ENCODE measurements around the gene FNIP2.
"Not testable (repeated sequence)": the region's sequence is repeated elsewhere in the genome, so short reads cannot be mapped to it uniquely, and the experiment has no call there.

The FNIP2 gene

DNA sequence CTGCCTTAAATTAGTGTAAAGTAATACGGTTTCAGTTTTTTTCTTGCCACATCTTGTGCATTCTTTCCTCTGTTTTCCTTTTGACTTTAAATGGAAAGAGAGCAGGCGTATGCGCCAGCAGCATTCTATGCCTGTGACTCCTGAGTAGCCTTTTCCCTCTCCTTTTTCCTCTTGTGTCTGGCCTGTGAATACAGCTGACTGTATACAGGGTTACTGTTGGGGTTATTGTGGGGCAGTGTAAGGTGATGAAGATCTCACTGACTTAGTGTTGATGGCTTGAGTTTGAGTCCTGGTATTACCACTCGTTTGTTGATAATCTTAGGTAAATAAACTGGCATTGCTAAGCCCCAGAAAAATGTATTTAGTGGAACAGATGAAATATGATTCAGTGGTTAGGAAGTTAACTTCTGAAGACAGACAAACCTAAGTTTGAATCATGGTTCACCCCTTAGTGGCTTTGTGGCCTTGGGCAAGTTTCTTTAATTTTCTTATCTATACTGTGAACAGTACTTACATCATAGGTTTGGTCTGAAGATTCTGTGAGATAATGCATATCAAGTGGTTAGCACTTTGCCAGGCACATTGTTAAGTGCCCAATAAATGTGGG is 105.1 kb downstream of the FNIP2 start:
- TF ChIP-seq, protein P1, sequence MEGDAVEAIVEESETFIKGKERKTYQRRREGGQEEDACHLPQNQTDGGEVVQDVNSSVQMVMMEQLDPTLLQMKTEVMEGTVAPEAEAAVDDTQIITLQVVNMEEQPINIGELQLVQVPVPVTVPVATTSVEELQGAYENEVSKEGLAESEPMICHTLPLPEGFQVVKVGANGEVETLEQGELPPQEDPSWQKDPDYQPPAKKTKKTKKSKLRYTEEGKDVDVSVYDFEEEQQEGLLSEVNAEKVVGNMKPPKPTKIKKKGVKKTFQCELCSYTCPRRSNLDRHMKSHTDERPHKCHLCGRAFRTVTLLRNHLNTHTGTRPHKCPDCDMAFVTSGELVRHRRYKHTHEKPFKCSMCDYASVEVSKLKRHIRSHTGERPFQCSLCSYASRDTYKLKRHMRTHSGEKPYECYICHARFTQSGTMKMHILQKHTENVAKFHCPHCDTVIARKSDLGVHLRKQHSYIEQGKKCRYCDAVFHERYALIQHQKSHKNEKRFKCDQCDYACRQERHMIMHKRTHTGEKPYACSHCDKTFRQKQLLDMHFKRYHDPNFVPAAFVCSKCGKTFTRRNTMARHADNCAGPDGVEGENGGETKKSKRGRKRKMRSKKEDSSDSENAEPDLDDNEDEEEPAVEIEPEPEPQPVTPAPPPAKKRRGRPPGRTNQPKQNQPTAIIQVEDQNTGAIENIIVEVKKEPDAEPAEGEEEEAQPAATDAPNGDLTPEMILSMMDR (IDR thresholded peaks at IDR 0.05; ENCODE audit: low read depth, low read length, missing control alignments), result no peak
- H3K4me3 ChIP-seq (ENCODE audit: low read depth, low read length), result no peak overlapping the region
- no peak for DNase-seq (ENCODE audit: low read depth)

DNA sequence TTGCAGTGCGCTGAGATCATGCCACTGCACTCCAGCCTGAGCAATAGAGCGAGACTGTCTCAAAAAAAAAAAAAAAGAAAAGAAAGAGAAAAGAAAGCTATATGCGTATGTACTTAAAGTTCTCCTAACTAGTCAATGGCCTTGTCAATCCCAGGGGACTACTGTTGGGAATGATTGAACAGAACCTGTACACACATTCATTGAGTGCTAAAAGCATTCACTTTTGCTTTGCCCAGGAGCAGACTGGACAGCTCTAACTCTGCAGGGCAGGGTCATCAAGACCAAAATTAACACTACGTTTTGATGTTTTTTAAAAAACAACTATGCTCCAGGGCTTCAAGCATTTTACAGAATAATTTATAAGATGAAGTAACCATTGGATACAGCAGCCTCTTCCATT is 106.2 kb downstream of the FNIP2 start:
- no peak overlapping the region for H3K4me3 ChIP-seq (ENCODE audit: low read depth, low read length)
- TF ChIP-seq, protein P1 (IDR thresholded peaks at IDR 0.05; ENCODE audit: low read depth, low read length, missing control alignments), result no peak
- DNase-seq (ENCODE audit: low read depth), result no peak

DNA sequence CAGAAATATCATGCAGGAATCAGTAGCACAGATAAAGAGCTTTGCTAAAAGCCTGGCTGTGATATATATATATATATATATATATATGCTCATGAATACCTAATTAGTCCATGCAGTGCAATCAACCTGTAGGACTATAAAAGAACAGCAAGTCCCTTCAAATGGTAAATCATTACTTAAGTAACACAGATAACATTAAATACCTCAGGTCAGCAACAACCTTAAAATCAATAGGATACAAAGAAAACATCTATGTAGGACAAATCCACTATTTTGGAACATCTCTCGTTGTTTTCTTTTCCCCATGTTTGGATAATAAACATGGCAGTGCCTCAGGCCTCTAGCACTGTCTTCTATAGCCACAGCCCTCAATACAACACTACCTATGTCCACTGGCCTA is 106.6 kb downstream of the FNIP2 start:
- TF ChIP-seq, protein P1 (IDR thresholded peaks at IDR 0.05; ENCODE audit: low read depth, low read length, missing control alignments), result no peak
- no peak for DNase-seq (ENCODE audit: low read depth)
- H3K4me3 ChIP-seq (ENCODE audit: low read depth, low read length), result no peak overlapping the region

DNA sequence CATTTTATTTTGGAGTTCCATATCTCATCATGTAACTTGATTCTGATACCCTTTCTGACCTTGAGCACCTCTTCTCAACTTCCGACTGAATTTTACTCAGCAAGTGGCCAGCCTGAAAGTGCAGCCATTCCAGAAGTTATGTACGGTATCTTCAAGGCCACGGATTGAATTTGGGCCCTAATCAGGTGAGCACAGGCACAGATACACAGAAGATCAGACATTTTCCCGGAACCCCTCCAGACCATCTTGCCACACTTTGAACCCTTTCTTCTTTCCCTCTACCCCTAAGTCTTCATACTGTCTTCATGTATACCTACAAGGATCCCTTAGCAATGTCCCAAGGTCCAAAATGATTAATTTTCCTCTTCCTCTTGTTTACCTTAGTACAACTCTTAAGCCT is 108.2 kb downstream of the FNIP2 start:
- TF ChIP-seq, protein P1 (IDR thresholded peaks at IDR 0.05; ENCODE audit: low read depth, low read length, missing control alignments), result no peak
- no peak for DNase-seq (ENCODE audit: low read depth)
- H3K4me3 ChIP-seq (ENCODE audit: low read depth, low read length), result no peak overlapping the region

DNA sequence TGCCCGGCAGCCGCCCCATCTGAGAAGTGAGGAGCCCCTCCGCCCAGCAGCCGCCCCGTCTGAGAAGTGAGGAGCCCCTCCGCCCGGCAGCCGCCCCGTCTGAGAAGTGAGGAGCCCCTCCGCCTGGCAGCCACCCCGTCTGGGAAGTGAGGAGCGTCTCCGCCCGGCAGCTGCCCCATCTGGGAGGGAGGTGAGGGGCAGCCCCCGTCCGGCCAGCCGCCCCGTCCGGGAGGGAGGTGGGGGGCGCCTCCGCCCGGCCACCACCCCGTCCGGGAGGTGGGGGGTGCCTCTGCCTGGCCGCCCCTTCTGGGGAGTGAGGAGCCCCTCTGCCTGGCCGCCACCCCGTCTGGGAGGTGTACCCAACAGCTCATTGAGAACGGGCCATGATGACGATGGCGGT is 113.3 kb downstream of the FNIP2 start:
- DNase-seq (ENCODE audit: low read depth); H3K4me3 ChIP-seq (ENCODE audit: low read depth, low read length): not testable (repeated sequence)

DNA sequence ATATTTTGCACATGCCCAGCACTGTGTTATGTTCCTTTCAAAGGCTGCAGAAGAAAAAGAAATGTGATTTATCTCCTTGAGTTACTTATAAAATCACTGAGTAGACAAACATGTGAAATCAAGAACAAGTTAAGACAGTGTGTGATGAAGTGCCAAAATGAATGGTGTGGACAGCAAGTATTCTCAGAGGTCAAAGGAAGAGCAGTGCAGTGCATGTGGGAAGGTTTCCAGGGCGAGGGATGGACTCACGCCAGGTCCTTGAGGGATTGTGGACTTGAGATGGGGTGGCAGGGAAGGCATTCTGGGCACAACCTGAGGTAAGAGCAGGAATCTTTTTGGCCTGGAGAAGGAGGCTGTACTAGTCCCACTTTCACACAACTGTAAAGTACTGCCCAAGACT is 115.5 kb downstream of the FNIP2 start:
- TF ChIP-seq, protein P1 (IDR thresholded peaks at IDR 0.05; ENCODE audit: low read depth, low read length, missing control alignments), result no peak
- no peak for DNase-seq (ENCODE audit: low read depth)
- H3K4me3 ChIP-seq (ENCODE audit: low read depth, low read length), result no peak overlapping the region

DNA sequence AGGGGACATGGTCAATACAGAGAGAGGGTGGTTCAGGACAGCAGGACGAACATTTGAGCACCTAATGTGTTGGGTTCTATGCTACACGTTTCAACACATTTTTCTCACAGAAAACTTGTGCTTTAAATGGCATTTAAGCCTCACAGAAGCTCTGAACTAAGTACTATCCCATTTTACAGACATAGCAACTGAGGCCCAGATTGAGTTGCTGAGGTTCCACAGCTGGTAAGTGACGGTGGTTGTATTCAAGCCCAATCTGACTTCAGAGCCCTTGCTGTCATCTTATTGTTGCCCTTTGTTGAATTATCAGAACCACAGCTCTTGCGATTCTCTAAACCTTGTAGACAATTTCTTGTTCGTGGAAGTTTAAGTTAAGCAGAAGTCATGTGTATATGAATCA is 116.7 kb downstream of the FNIP2 start:
- H3K4me3 ChIP-seq (ENCODE audit: low read depth, low read length), result no peak overlapping the region
- TF ChIP-seq, protein P1 (IDR thresholded peaks at IDR 0.05; ENCODE audit: low read depth, low read length, missing control alignments), result no peak
- DNase-seq (ENCODE audit: low read depth), result no peak

Measured in GM12864 (cell line).